GM10847 (cell line): Measurements from ENCODE around the gene MED27.

Experiments
- POLR2A ChIP-seq: IDR thresholded peaks from 2 replicates; pipeline ENCODE4 v1.6.1; 2011; ENCODE audit not compliant: insufficient read length; ENCODE audit errors: extremely low read depth

The MED27 gene

GRCh38 chr9:132003896-132004295, 75.8 kb downstream of the MED27 start:
- no peak for TF ChIP-seq POLR2A

- TF ChIP-seq POLR2A = no peak
Measured at GRCh38 chr9:132003319-132003704, 76.4 kb downstream of the MED27 start.

DNA sequence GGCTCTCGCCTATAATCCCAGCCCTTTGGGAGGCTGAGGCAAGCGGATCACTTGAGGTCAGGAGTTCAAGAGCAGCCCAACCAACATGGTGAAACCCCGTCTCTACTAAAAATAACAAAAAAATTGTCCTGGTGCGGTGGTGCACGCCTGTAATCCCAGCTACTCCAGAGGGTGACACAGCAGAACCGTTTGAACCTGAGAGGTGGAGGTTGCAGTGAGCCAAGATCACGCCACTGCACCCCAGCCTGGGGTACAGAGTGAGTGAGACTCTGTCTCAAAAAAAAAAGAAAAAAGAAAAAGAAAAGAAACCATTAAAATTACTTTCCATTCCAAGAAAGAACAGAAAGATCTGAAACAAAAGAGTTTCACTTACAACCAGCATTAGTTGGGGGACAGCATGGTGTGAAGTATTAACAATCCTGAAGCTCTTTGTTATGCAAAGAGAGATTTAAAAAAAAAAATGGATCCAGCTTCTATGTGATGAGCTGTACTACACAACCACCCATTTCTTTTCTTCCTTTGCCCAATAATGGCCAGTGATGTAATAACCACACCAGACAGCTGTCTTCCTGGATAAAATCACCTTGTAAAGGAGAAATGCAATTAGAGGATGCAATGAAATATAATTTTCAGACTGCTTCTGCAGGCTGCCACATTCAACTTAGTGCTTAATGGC, 76.9 kb downstream of the MED27 start:
- TF ChIP-seq POLR2A = no peak

GRCh38 chr9:132001567-132001966, 78.1 kb downstream of the MED27 start:
- no peak for TF ChIP-seq POLR2A

DNA sequence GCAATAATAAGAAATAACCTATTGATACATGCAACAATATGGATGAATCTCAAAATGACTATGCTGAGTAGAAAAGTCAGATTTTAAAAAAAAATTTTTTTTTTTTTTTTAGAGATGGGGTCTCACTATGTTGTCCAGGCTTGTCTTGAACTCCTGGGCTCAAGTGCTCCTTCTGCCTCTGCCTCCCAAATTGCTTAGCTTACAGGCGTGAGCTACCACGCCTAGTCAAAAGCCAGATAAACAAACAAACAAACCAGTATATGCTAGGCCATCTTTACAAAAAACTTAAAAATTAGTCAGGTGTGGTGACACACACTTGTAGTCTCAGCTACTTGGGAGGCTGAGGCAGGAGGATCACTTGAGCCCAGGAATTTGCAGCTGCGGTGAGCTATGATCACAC, 79.0 kb downstream of the MED27 start:
- no peak for TF ChIP-seq POLR2A

GRCh38 chr9:131999692-132000551, 79.7 kb downstream of the MED27 start:
- TF ChIP-seq POLR2A = no peak

DNA sequence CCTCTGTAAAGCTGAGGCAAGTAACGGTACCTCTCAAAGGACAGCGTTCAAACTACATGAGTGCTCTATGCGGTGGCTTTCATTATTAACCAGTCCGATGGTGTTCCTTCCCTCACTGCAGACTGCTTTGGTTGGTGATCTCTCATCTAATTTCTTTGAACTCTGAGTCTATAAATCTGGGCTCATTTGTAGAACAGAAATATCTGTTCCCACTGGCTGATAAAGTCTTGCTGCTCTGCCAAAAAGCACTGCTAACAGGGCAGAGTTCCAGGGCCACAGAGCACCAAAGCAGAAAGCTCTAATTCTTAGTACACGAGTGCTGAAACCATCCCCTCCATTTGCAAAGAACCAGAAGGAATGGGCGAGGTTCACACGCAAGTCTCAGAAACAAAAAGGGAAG, 81.9 kb downstream of the MED27 start:
- TF ChIP-seq POLR2A = no peak

GRCh38 chr9:131997076-131997475, 82.6 kb downstream of the MED27 start:
- TF ChIP-seq POLR2A = no peak

DNA sequence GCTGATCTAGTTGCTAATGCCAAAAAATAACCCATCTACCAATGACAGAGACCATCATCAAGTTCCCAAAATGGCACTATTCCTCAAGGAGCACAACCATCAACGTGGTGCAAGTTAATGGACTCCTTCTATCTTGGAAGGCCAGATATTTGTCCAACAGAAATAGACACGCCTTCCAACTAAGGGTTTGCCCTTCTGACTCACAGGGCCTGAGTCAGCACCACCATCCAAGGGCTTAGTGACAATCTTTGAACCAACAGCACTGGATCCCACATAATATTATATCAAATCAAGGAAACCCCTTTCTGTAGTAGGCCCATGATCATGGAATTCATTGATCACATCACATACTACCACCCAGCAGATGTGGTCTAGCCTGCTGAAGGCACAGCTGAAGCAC, 84.3 kb downstream of the MED27 start:
- TF ChIP-seq POLR2A = no peak

GRCh38 chr9:131994364-131995125, 85.1 kb downstream of the MED27 start:
- TF ChIP-seq POLR2A = no peak

GRCh38 chr9:131992906-131993657, 86.6 kb downstream of the MED27 start:
- TF ChIP-seq POLR2A = no peak

GRCh38 chr9:131987232-131987631, 92.4 kb downstream of the MED27 start:
- TF ChIP-seq POLR2A = no peak

- TF ChIP-seq POLR2A = no peak
Measured at GRCh38 chr9:131986576-131986975, 93.1 kb downstream of the MED27 start.

GRCh38 chr9:131986089-131986488, 93.6 kb downstream of the MED27 start:
- TF ChIP-seq POLR2A = no peak

- TF ChIP-seq POLR2A = no peak
Measured at GRCh38 chr9:131984564-131984963, 95.1 kb downstream of the MED27 start.
